ENCODE measurements around the gene TMOD1. TPM values are rescaled to one million over a fixed set of nuclear protein-coding genes. Genes with fewer than 3 reads are reported as not detected.
"Not testable (repeated sequence)": the region's sequence is repeated elsewhere in the genome, so short reads cannot be mapped to it uniquely, and the experiment has no call there.

The TMOD1 gene
- not detected in 2 replicates for total RNA-seq (2014; rRNA removed; shearing (Covaris generic))

DNA sequence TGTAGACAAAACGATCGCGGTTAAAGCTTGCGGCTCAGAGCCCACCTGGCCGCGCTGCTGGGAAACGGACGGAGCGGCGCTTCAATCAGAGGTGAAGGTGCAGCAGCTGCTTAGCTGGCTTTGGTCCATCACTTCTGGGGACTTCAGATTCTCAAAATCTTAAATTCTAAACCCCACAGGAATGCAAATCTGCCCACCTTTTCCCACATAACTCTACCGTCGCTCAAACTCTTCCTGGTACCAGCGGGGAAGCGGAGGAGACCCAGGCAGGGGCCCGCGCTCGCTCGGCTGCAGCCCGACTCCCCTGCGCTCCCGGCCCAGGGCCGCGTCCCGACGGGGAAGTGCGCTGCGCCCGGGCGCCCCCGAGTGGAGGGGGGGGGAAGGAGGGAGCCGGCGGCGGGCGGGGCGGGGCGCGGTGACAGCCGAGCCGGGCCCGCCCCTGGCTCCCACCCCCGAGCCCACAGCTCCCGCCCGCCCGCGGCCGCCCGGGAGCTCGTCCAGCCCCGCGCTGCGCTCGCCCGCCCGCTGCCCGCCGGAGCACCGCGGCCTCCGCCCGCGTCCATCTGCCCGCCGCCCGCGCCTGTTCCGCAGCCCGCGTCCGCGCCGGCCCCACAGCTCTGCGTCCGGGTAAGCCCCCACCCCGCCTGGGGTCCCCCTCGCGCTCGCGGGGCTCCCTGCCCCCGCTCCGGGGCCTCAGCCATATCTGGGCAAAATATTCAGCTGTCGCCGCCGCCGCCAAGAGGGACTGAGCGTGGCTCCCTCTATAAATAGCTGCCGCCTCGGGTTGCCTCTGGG, at the start of gene TMOD1:
Gene TMOD1, plus strand, starts transcription at position 490 of the 795 bp plus-strand sequence. CDS start 22,523 bp downstream, outside the sequence.
- H3K36me3 ChIP-seq = no peaks in the 10 kb centered on the region
- no peak within 1 kb of the TSS for H3K27ac ChIP-seq
- H3K4me3 ChIP-seq = peak within 1 kb of the TSS; percentile 42
- no peaks in the 10 kb centered on the region for H3K9me3 ChIP-seq (replicated peaks)
- DNase-seq (ENCODE audit: low read depth in 1 of 2, low spot score in 2 of 2) = peak; percentile 28 to 50
- H3K4me1 ChIP-seq (replicated peaks) = peaks cover 12% of the 10 kb centered on the region
- H3K27me3 ChIP-seq (replicated peaks) = peaks cover 46% of the 10 kb centered on the region

DNA sequence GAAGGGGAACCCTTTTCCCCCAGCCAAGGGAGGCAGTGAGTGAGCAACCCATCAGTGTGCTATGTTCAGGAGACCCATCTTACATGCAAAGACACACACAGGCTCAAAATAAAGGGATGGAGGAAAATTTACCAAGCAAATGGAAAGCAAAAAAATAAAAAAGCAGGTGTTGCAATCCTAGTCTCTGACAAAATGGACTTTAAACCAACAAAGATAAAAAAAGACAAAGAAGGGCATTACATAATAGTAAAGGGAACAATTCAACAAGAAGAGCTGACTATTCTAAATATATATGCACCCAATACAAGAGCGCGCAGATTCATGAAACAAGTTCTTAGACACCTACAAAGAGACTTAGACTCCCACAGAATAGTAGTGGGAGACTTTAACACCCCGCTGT, 47.9 kb upstream of the TMOD1 start:
- H3K36me3 ChIP-seq; DNase-seq (ENCODE audit: low read depth in 1 of 2, low spot score in 2 of 2); H3K27ac ChIP-seq; H3K4me1 ChIP-seq (replicated peaks); H3K9me3 ChIP-seq (replicated peaks); H3K4me3 ChIP-seq; H3K27me3 ChIP-seq (replicated peaks): not testable (repeated sequence)

- not testable (repeated sequence) for H3K27me3 ChIP-seq (replicated peaks); H3K9me3 ChIP-seq (replicated peaks); DNase-seq (ENCODE audit: low read depth in 1 of 2, low spot score in 2 of 2); H3K4me1 ChIP-seq (replicated peaks); H3K4me3 ChIP-seq; H3K36me3 ChIP-seq; H3K27ac ChIP-seq
Measured at GRCh38 chr9:97456841-97457240, 44.6 kb upstream of the TMOD1 start.

GRCh38 chr9:97459326-97459725, 42.1 kb upstream of the TMOD1 start:
- Histone ChIP-seq H3K36me3 (no peaks in the 10 kb centered on the region), H3K4me3 (no peak overlapping the region), H3K9me3 (replicated peaks) (no peaks in the 10 kb centered on the region), H3K4me1 (replicated peaks) (no peaks in the 10 kb centered on the region), H3K27me3 (replicated peaks) (no peaks in the 10 kb centered on the region), H3K27ac (no peak overlapping the region)
- DNase-seq (ENCODE audit: low read depth in 1 of 2, low spot score in 2 of 2) = no peak

DNA sequence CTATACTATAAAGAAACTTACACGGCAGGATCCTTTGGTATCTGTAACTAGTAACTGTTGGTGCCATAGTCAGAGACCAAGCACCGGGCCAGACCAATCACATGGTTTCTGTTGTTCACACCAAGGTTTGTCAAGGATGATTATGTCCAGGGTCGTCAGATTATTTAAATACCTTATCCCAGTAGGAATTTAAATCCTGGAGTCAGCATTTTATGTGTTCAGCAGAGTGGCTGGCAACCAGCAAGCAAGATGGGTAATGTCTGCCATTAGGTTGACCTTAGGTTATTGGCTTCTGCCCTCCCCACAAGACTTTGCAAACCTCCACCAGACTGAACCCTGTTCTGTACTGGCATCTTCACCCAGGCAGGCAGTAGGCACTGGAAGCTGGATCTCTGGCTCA, 39.3 kb upstream of the TMOD1 start:
- Histone ChIP-seq H3K9me3 (replicated peaks) (no peaks in the 10 kb centered on the region), H3K4me3 (no peak overlapping the region), H3K27ac (no peak overlapping the region), H3K4me1 (replicated peaks) (no peaks in the 10 kb centered on the region), H3K27me3 (replicated peaks) (no peaks in the 10 kb centered on the region), H3K36me3 (no peaks in the 10 kb centered on the region)
- DNase-seq (ENCODE audit: low read depth in 1 of 2, low spot score in 2 of 2) = no peak

DNA sequence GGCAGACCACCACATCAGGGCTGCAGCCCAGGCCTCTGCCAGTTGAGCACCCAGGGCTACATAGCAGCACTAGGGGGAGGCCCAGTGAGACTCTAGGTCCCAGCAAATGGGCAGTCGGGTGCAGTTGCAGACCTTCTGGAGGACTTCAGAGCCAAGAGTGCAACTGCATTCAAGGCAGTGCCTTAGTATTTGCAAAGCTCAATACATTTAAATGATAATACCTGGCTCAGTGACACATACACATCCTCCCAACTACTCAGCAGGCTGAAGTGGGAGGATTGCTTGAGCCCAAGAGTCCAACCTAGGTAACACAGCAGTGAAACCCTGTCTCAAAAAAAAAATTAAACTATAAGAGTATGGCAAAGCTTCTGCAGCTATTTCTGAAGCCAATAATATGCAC, 38.6 kb upstream of the TMOD1 start:
- no peaks in the 10 kb centered on the region for H3K4me1 ChIP-seq (replicated peaks)
- no peak overlapping the region for H3K27ac ChIP-seq
- H3K36me3 ChIP-seq = no peaks in the 10 kb centered on the region
- H3K27me3 ChIP-seq (replicated peaks) = no peaks in the 10 kb centered on the region
- no peak for DNase-seq (ENCODE audit: low read depth in 1 of 2, low spot score in 2 of 2)
- H3K4me3 ChIP-seq = no peak overlapping the region
- no peaks in the 10 kb centered on the region for H3K9me3 ChIP-seq (replicated peaks)

DNA sequence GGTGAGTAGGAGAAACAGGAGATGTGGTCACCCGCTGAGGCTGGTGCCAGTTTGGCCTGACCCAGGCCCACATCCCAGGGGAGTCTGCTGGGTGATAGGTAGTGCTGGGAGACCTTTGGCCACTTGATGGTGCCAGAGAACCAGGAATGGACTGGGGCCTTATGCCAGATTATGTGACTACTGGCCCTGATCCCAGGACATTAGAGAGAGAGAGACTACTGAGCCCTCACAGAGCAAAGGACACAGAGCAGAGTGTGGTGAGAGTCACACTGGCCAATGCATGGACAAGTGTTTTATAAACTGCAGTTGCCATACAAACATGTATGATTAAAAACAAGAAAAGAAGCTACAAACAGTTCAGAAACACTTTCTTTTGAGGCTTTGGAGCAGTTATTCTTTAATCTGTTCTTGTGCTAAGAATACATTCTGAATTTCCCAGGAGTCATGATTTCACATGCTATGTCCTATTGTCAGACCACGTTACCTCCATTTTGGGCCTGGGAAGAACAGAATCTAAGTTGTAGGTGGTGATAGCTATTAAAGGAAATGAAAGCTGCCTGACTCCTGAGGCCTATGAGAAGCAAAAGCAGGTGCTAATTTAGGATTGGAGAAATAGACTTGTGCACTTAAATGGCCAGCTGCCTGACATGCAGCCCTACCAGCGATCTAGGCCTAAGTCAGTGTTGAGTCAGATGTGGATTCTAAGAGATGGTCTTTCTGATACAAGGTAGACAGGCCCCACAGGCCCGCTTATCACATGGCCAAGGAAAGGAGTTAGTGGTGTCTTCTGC, 32.6 kb upstream of the TMOD1 start:
- H3K9me3 ChIP-seq (replicated peaks) = no peaks in the 10 kb centered on the region
- DNase-seq (ENCODE audit: low read depth in 1 of 2, low spot score in 2 of 2) = peak; percentile 33 to 51
- H3K4me3 ChIP-seq = no peak overlapping the region
- H3K27me3 ChIP-seq (replicated peaks) = no peaks in the 10 kb centered on the region
- no peaks in the 10 kb centered on the region for H3K36me3 ChIP-seq
- H3K27ac ChIP-seq = no peak overlapping the region
- no peaks in the 10 kb centered on the region for H3K4me1 ChIP-seq (replicated peaks)

DNA sequence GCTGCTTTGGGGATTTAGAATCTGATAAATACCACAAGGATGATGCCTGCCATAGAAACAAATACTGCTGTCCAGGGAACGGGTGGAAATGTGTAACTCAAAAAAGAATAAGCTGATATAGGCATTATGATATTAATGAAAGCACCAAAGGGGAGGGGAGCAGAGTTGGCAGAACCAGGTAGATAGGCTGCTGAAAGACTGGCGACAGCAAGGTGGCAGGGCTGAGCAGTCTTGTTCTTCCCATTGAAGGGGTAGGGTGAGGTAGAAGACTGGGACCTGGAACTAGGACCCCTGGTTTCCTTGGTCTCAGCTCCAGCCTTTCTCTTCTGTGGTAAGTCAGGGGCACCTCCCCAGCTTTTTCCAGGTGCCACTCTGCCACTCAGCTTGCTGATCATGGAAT, 31.4 kb upstream of the TMOD1 start:
- no peaks in the 10 kb centered on the region for H3K36me3 ChIP-seq
- no peaks in the 10 kb centered on the region for H3K9me3 ChIP-seq (replicated peaks)
- DNase-seq (ENCODE audit: low read depth in 1 of 2, low spot score in 2 of 2) = no peak
- no peak overlapping the region for H3K27ac ChIP-seq
- no peaks in the 10 kb centered on the region for H3K27me3 ChIP-seq (replicated peaks)
- H3K4me1 ChIP-seq (replicated peaks) = no peaks in the 10 kb centered on the region
- H3K4me3 ChIP-seq = no peak overlapping the region

DNA sequence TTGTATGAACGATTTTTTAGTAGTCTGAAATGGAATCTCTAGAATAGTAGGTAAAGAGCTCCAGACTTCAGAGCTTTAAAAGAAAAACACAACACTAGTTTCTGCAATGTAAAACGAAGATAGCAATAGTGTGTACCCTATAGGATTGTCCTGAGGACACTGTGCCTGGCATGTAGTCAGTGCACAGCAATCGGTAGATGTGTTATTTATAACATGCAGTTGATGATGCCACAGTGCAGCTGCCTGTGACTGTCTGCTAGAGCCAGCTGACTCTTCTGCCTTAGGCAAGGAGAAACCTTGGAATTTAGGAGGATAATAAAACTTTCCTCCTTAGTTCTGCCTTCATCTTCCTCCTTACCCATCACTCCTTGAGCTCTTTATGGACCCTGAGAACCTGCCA, 27.7 kb upstream of the TMOD1 start:
- Histone ChIP-seq H3K36me3 (no peaks in the 10 kb centered on the region), H3K27ac (no peak overlapping the region), H3K27me3 (replicated peaks) (no peaks in the 10 kb centered on the region), H3K4me1 (replicated peaks) (no peaks in the 10 kb centered on the region), H3K9me3 (replicated peaks) (no peaks in the 10 kb centered on the region), H3K4me3 (no peak overlapping the region)
- no peak for DNase-seq (ENCODE audit: low read depth in 1 of 2, low spot score in 2 of 2)

DNA sequence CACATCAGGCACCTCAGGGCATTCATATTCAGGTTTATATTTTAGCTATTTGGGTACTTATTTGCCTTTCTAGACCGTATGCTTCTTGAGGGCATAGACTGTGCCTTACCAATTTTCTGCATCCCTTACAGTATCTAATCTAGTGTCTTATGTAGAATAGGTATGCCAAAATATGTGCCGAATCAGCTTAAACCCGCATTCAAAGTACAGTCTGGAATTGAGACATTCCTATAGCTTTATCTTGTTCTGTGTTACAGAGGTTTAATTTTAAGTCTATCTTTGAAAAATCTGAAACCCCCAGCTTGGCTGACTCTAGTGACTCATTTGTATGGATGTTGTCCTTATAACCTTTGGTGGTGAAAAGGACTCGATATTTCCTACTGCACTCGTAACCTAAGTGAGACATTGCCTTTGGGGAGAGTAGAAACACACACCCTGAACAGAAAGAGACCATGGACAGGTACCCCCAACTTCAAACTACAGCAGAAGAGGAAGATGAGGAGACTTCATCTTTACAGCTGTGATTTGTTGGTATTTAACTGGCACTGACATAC, 27.0 kb upstream of the TMOD1 start:
- Histone ChIP-seq H3K27me3 (replicated peaks) (no peaks in the 10 kb centered on the region), H3K4me1 (replicated peaks) (no peaks in the 10 kb centered on the region), H3K9me3 (replicated peaks) (no peaks in the 10 kb centered on the region), H3K4me3 (no peak overlapping the region), H3K36me3 (no peaks in the 10 kb centered on the region), H3K27ac (no peak overlapping the region)
- no peak for DNase-seq (ENCODE audit: low read depth in 1 of 2, low spot score in 2 of 2)

- H3K27me3 ChIP-seq (replicated peaks) = no peaks in the 10 kb centered on the region
- H3K36me3 ChIP-seq = no peaks in the 10 kb centered on the region
- DNase-seq (ENCODE audit: low read depth in 1 of 2, low spot score in 2 of 2) = no peak
- H3K4me1 ChIP-seq (replicated peaks) = no peaks in the 10 kb centered on the region
- H3K27ac ChIP-seq = no peak overlapping the region
- no peaks in the 10 kb centered on the region for H3K9me3 ChIP-seq (replicated peaks)
- no peak overlapping the region for H3K4me3 ChIP-seq
Measured at GRCh38 chr9:97475059-97475458, 26.4 kb upstream of the TMOD1 start.

- H3K36me3 ChIP-seq = no peaks in the 10 kb centered on the region
- DNase-seq (ENCODE audit: low read depth in 1 of 2, low spot score in 2 of 2) = no peak
- H3K9me3 ChIP-seq (replicated peaks) = no peaks in the 10 kb centered on the region
- no peak overlapping the region for H3K4me3 ChIP-seq
- no peaks in the 10 kb centered on the region for H3K4me1 ChIP-seq (replicated peaks)
- no peaks in the 10 kb centered on the region for H3K27me3 ChIP-seq (replicated peaks)
- no peak overlapping the region for H3K27ac ChIP-seq
Measured at GRCh38 chr9:97478301-97478981, 23.0 kb upstream of the TMOD1 start.

DNA sequence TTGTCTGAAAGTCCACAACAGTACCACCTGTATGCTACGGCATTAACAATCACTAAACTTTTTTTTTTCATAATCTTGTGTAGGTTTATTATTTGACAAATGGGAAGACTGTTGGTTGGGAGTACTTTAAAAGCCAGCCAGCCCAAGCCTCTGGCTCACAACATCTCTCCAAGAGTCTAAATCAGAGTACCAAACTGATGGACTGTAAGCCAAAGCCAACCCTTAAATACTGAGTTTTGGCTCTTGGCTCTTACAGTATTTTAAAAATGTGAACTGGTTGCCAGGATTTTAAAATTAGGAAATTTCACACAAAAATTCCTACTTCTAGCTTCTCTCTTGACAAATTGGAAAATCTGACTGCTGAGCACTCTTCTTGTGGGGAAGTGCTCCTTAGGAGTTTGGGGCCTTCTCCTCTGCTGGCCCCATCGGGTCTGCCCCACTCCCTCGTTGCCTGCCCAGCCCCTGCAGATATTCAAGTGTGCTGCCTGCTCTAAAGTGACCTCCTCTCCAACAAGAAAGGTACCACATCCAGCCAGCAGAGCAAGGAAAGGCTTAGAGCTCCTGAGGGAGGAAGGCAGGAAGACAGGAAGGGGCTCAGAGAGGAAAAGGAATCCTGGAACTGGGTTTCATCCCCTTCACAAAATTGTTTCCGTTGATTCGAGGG, 21.8 kb upstream of the TMOD1 start:
- DNase-seq (ENCODE audit: low read depth in 1 of 2, low spot score in 2 of 2) = no peak
- Histone ChIP-seq H3K4me3 (no peak overlapping the region), H3K27me3 (replicated peaks) (no peaks in the 10 kb centered on the region), H3K9me3 (replicated peaks) (no peaks in the 10 kb centered on the region), H3K27ac (no peak overlapping the region), H3K4me1 (replicated peaks) (no peaks in the 10 kb centered on the region), H3K36me3 (no peaks in the 10 kb centered on the region)

Data from SJSA1 (cell line).